ENCODE measurements around the gene NXPE1. TPM values are rescaled to one million over a fixed set of nuclear protein-coding genes. Genes with fewer than 3 reads are reported as not detected.
"Not testable (repeated sequence)": the region's sequence is repeated elsewhere in the genome, so short reads cannot be mapped to it uniquely, and the experiment has no call there.

The NXPE1 gene
- total RNA-seq, 4 donors from 2014 or later, result 144 to 449 (median 370) TPM

DNA sequence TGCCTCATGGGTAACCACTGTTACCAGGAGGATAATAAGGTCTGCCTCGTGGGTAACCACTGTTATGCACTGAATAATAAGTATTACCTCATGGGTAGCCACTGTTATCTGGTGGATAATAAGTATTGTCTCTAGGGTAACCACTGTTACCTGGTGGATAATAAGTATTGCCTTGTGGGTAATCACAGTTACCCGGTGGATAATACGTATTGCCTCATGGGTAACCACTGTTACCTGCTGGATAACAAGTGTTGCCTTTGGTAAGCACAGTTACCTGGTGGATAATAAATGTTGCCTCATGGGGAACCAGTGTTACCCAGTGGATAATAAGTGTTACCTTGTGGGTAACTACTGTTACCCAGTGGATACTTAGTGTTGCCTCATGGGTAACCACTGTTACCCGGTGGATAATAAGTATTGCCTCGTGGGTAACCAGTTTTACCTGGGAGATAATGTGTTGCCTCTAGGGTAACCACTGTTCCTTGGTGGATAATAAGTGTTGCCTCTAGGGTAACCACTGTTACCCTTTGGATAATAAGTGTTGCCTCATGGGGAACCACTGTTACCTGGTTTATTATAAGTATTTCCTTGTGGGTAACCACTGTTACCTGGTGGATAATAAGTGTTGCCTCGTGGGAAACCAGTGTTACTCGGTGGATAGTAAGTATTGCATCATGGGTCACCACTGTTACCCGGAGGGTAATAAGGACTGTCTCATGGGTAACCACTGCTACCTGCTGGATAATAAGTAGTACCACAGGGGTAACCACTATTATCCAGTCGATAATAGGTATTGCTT, 46.5 kb upstream of the NXPE1 start:
- no peak for TF ChIP-seq EP300 (IDR thresholded peaks at IDR 0.05; ENCODE audit: low read depth)
- no peak for TF ChIP-seq CTCF (IDR thresholded peaks at IDR 0.05)
- TF ChIP-seq POLR2AphosphoS5 (IDR thresholded peaks at IDR 0.05), result no peak
- no peak for TF ChIP-seq POLR2A (IDR thresholded peaks at IDR 0.05)
- DNase-seq, result no peak
- Histone ChIP-seq H3K27ac (no peak overlapping the region), H3K9me3 (no peaks in the 10 kb centered on the region), H3K36me3 (no peaks in the 10 kb centered on the region), H3K4me1 (no peaks in the 10 kb centered on the region), H3K27me3 (no peaks in the 10 kb centered on the region), H3K4me3 (no peak overlapping the region)
- intact Hi-C loops (cut with DNase I; ENCODE audit: low total_unique reads), result no loop called here
- in situ Hi-C loops (cut with MboI; ENCODE audit: low pct_ligation_motif_present in 1 of 4, low pct_unique_long_range_greater_than_20kb in 1 of 4, low sequenced_read_pairs in 3 of 4), result no loop called here
- WGBS, 2 donors (ENCODE audit: low coverage in 1 of 2), result 80 to 83% methylated on average over 2 to 9 of the region's 9 CpGs

DNA sequence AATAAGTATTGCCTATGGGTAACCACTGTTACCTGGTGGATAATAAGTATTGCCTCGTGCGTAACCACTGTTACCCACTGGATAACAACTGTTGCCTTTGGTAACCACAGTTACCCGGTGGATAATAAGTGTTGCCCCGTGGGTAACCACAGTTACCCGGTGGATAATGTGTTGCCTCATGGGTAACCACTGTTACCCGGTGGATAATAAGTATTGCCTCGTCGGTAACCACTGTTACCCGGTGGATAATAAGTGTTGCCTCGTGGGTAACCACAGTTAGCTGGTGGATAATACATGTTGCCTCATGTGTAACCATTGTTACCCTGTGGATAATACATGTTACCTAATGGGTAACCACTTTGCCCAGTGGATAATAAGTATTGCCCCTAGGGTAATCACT, 45.7 kb upstream of the NXPE1 start:
- H3K27me3 ChIP-seq, result no peaks in the 10 kb centered on the region
- H3K4me1 ChIP-seq, result no peaks in the 10 kb centered on the region
- DNase-seq, result no peak
- H3K4me3 ChIP-seq, result no peak overlapping the region
- H3K27ac ChIP-seq, result no peak overlapping the region
- WGBS, 2 donors (ENCODE audit: low coverage in 1 of 2), result 88 to 100% methylated on average over 1 to 10 of the region's 10 CpGs
- no peaks in the 10 kb centered on the region for H3K9me3 ChIP-seq
- no peaks in the 10 kb centered on the region for H3K36me3 ChIP-seq
- in situ Hi-C loops (cut with MboI; ENCODE audit: low pct_ligation_motif_present in 1 of 4, low pct_unique_long_range_greater_than_20kb in 1 of 4, low sequenced_read_pairs in 3 of 4) (no loop called here), intact Hi-C loops (cut with DNase I; ENCODE audit: low total_unique reads) (no loop called here)
- no peak for TF ChIP-seq CTCF (IDR thresholded peaks at IDR 0.05)

DNA sequence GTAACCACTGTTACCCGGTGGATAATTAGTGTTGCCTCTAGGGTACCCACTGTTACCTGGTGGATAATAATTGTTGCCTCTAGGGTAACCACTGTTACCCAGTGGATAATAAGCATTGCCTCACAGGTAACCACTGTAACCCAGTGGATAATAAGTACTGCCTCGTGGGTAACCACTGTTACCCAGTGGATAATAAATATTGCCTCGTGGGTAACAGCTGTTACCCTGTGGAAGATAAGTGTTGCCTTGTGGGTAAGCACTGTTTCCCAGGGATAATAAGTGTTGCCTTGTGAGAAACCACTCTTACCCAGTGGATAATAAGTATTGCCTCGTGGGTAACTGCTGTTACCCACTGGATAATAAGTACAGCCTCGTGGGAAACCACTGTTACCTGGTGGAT, 45.2 kb upstream of the NXPE1 start:
- no peak for DNase-seq
- H3K9me3 ChIP-seq, result no peaks in the 10 kb centered on the region
- intact Hi-C loops (cut with DNase I; ENCODE audit: low total_unique reads) (no loop called here), in situ Hi-C loops (cut with MboI; ENCODE audit: low pct_ligation_motif_present in 1 of 4, low pct_unique_long_range_greater_than_20kb in 1 of 4, low sequenced_read_pairs in 3 of 4) (no loop called here)
- no peak overlapping the region for H3K4me3 ChIP-seq
- WGBS, 2 donors (ENCODE audit: low coverage in 1 of 2), result 85% methylated on average over 5 of the region's 5 CpGs; no CpG with 5 or more reads in 1 of the 2 donors
- TF ChIP-seq POLR2A (IDR thresholded peaks at IDR 0.05), result no peak
- H3K27me3 ChIP-seq, result no peaks in the 10 kb centered on the region
- no peaks in the 10 kb centered on the region for H3K36me3 ChIP-seq
- H3K27ac ChIP-seq, result no peak overlapping the region
- H3K4me1 ChIP-seq, result no peaks in the 10 kb centered on the region

- no peak overlapping the region for H3K27ac ChIP-seq
- intact Hi-C loops (cut with DNase I; ENCODE audit: low total_unique reads) (no loop called here), in situ Hi-C loops (cut with MboI; ENCODE audit: low pct_ligation_motif_present in 1 of 4, low pct_unique_long_range_greater_than_20kb in 1 of 4, low sequenced_read_pairs in 3 of 4) (no loop called here)
- 86 to 94% methylated on average over 5 to 13 of the region's 13 CpGs for WGBS, 2 donors (ENCODE audit: low coverage in 1 of 2)
- no peak overlapping the region for H3K4me3 ChIP-seq
- H3K9me3 ChIP-seq, result no peaks in the 10 kb centered on the region
- no peaks in the 10 kb centered on the region for H3K36me3 ChIP-seq
- DNase-seq, result no peak
- TF ChIP-seq EP300 (IDR thresholded peaks at IDR 0.05; ENCODE audit: low read depth) (no peak), CTCF (IDR thresholded peaks at IDR 0.05) (no peak), POLR2AphosphoS5 (IDR thresholded peaks at IDR 0.05) (no peak), POLR2A (IDR thresholded peaks at IDR 0.05) (no peak)
- H3K4me1 ChIP-seq, result no peaks in the 10 kb centered on the region
- H3K27me3 ChIP-seq, result no peaks in the 10 kb centered on the region
Observed at GRCh38 chr11:114604179-114604813, 44.6 kb upstream of the NXPE1 start.

DNA sequence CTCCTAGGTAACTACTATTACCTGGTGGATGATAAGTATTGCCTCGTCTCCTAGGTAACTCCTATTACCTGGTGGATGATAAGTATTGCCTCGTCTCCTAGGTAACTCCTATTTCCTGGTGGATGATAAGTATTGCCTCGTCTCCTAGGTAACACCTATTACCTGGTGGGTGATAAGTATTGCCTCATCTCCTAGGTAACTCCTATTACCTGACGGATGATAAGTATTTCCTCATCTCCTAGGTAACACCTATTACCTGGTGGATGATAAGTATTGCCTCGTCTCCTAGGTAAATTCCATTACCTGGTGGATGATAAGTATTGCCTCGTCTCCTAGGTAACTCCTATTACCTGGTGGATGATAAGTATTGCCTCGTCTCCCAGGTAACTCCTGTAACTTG, 43.5 kb upstream of the NXPE1 start:
- H3K36me3 ChIP-seq; H3K27me3 ChIP-seq; intact Hi-C loops (cut with DNase I; ENCODE audit: low total_unique reads); in situ Hi-C loops (cut with MboI; ENCODE audit: low pct_ligation_motif_present in 1 of 4, low pct_unique_long_range_greater_than_20kb in 1 of 4, low sequenced_read_pairs in 3 of 4); H3K4me1 ChIP-seq; DNase-seq; H3K4me3 ChIP-seq; H3K27ac ChIP-seq; H3K9me3 ChIP-seq: not testable (repeated sequence)
- WGBS, 2 donors (ENCODE audit: low coverage in 1 of 2), result 65 to 79% methylated on average over 5 to 7 of the region's 7 CpGs

All from transverse colon (tissue), 4 donors.